ENCODE data around the gene TGFB2.

The TGFB2 gene

DNA sequence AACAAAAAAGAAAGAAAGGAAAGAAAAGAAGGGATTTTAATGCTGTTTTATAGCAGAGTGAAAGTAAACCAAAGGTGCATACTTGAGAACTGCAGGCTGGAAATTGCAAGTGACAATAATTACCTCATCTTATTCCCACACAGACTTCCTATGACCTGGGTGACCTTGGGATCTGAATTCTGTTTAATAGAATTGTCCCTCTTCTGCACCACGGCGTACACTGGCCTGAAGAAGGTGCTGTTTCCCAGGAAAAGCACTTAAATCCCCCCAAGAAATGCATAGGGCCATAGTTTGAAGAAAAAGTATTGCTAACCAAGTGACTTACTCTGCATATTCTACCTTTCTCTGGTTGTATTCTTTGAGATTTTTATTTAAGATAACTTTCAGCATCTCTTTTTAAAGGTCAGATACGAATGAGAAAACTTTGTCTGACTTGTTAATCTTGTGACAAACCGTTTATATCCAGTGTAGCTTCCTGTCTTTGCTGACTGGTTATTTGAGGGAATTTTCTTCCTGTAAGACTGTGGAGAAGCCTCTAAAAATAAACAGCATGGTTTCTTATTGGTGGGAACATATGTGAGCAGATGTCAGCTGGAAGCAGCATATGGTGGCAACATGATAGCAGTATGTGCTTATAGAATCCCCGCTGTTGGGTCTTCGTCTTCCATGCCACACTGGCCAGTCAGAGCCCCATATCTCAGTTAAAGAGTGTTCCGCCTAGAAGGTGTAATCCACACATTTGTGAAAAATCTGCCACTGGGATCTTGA, 16.3 kb downstream of the TGFB2 start:
- DNase-seq (ENCODE audit: low read depth in 2 of 2): no peak

DNA sequence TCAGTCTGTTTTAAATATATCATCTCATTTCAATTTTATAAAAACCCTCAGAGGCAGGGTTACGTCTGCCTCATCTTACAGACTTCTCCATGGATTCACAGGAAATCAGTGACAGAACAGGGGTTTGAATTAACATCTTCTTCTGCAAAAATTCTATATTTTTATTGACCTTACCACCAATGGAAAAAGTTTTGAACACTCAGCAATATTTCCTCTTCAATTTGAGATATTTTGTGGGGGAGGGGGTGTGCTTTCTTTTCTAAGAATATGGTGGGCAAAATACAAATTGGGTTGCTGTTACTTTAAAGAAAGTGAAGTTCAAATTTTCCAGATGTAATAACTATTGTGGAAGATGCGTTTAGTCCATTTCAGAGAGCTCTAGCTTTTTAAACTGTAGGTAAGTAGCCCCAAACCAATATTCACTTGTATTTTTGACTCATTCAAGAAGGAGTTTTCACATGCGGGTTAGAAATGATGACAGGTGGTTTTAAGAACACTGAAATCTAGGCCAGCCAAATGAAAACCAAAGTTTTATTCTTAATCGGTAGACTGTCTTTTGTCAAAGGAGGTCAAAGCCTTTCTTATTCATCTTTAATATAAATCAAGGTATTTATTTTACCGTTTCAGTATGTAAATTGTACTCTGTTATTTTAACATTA, 17.4 kb downstream of the TGFB2 start:
- DNase-seq (ENCODE audit: low read depth in 2 of 2): no peak

DNA sequence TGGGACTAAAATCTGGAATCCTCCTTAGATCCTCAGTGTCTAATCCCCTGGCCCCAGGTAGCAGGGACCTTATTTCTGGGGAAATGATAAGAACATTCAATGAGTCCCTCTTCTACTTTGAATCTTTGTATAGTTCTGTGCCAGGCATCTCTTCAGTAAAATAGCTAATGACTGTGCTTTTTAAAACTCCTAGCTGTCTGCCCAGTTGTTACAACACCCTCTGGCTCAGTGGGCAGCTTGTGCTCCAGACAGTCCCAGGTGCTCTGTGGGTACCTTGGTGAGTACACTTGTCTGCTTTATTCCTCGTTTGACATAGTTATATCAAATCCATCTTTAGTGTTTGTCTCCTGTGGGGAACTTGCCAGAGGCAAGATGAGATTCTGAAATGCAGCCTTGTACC, 18.0 kb downstream of the TGFB2 start:
- DNase-seq (ENCODE audit: low read depth in 2 of 2): no peak

DNA sequence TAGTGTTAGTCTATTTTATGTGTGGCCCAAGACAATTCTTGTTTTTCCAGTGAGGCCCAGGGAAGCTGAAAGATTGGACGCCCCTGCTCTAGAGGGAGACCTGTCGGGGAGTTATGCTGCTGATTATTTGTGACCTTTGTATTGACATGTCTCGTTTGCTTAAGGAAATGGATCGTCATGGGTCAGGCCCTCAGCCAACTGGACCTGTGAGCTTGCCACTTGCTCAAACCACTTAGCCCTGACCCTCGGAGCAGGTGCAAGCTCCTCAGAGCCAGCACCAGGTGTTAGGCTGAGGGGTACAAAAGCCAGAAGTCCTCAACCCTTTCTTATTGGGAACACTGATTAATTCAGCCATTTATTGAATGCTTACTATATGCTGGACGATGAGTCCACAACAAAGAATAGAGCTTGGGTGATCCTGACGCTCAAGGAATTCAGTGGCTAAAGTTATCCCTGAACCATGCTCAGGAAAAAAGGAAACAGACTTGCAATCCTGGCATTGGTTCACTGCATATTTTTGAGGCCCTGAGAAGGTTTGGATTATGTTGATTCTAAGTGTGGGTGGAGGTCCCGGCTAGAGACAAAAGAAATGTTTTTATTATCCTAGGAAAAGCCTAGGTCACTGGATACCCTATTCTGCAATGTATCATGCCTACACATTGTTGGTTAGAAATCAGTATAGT, 19.0 kb downstream of the TGFB2 start:
- DNase-seq (ENCODE audit: low read depth in 2 of 2): no peak

DNA sequence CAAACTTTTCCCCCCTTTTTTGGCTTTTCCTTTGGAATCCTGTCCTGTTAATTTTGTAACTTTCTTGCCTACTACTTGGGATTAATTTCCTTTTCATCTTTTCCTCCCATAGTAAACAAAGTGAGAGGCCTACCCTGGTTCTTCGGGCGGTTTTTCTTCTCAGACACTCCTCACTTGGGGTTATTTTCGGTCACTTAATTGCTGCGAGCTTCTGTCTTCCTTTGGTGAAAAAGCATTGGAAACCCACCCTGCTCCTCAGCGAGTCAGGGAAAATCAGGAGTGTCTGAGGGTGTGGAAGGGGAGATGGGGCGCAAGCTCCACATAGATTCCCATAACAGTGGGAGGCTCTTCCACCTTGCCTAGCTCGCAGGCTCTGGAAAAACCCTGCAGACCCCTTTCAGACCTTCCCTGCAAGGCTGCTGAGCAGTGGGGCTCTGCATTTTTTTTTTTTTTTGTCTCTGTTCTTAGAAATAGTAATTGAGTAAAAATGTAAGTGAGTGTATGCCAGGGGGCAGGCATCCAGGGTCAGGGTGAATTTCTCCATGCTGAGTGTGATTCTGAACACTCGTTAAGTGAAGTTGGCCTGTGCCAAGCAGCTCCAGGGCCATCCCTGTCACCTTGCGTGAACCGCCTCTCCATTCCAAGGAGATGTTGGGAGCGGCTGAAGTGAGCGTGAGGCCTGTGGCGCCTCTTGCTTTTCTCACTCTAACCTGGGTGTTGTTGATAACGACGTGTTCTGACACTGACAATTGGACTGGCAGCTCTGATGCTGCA, 20.3 kb downstream of the TGFB2 start:
- no peak for DNase-seq (ENCODE audit: low read depth in 2 of 2)

DNA sequence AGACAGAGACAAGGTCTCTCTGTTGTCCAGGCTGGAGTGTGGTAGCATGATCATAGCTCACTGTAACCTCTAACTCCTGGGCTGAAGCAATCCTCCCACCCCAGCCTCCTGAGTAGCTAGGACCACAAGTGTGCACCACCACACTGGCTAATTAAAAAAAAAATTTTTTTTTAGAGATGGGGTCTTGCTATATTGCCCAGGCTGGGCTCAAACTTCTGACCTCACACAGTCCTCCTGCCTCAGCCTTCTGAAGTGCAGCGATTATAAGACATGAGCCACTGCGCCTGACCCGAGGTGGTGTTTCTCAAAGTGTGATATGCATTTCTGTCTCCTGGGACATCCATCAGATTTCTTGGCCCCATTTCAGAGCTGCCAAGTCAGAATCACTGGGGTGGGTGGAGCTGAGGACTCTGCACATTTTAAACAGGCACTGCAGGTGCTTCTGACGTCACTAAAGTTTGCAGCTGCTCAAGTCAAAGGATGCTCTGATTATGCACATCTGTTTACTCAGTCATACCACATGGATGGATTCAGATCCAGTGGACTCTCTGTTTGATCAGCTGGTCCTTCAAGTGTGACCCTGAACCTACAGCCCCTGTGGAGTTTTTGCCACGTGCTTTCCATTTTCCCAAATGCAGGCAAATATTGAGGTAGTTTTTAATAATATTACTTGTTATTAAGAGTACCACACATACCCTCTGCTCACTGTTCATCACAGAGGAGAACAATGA, 21.4 kb downstream of the TGFB2 start:
- DNase-seq (ENCODE audit: low read depth in 2 of 2): no peak

DNA sequence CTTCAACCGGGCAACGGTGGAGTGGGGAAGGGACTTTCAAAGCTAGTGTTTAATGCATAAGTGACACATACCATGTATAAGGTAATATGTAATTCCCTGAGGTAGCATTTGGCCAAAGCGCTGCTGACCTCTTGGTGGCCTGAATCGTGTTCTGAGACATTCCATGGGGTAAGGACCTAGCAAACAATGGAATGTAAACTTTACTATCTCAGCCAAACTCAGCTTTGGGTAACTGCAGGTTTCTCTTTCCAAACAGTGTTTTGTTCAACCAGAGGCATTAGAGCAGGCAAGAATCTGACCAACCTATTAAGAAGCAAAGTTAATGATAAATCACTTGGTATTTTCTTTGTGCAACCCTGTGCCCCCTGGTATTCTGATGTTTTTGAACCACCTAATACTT, 22.0 kb downstream of the TGFB2 start:
- DNase-seq (ENCODE audit: low read depth in 2 of 2): no peak

DNA sequence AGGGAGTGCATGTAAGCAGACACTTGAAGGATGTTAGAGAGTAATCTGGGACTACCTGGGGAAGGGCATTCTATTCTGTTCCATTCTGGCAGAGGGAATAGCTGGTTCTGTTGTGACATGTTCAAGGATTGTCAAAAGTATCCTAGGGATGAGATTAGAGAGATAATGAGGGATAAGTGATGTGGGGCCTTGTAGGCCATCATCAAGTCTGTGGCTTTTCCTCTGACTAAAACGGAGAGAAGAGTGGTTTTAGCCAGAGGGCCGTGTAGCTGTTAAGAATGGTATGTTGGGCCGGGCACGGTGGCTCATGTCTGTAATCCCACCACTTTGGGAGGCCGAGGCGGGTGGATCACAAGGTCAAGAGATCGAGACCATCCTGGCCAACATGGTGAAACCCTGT, 23.6 kb downstream of the TGFB2 start:
- DNase-seq (ENCODE audit: low read depth in 2 of 2): no peak

DNA sequence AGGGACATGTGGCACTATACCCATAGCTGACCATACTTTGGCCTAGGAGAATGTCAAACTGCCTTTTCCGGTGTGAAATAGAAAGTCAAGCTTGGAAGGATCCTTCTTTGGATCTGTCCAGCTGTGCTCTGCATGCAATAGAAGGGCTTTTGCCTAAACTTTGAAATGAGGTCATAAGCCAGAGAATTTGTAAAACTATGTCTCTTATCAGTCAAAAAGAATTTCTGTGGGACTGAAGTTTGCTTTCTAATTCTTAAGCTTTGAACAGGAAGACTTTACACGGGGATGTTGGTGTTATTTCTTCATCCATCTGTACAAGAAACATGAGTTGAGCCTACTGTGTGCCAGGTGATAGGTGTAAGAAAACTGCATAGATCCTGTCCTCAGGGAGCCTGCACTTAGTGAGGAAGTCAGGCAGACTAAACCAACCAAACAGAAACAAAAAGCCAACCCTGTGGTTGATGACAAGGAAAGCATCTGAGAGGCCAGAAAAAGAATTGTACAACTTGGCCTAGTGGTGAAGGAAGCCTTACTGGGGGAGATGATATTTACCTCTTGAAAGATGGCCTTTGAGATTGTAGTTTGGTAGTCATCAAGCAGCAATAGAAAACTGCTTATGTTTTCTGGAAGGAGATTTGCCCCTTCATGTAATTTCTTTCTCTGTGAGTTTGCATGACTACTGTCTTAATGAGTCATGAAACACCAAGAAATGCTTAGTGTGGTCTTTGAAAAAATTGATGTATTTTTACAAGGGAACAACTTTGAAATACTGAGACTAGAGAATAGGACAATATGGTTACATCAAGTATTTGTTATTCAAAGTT, 24.8 kb downstream of the TGFB2 start:
- DNase-seq (ENCODE audit: low read depth in 2 of 2): no peak

DNA sequence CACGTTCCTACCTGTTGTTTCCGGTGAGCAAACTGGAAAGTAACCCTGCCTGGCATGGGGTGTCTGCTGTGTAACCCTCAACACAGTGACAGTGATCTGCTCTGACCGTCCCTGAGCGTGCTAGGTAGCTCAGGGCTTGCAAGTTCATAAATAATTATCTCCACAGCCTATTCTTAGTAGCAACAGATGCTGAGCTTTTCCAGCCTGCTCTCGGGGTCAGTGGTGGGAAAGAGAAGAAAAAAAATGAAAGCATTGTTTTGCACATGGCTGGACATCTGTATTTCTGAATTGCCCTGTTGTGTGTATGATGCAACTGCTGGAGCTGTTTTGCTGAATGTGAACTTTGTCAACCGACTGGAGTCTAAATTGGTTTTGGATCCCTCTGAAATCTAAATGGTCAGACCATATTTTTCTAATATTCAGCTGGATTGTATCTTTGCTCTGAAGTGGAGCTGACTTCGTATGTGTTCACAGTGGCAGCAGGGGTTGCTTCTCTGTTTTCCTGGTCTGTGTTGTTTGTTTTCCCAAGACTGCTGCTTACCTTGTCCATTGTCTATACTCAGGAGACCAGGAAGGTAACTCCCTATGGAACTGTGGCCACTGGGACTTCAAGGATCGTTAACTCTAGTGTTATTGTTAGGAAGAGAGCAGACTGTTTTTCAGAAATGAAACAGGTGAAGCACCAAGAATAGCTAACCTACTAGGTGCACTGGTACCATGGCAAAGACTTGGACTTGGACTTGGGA, 27.0 kb downstream of the TGFB2 start:
- DNase-seq (ENCODE audit: low read depth in 2 of 2): no peak

DNA sequence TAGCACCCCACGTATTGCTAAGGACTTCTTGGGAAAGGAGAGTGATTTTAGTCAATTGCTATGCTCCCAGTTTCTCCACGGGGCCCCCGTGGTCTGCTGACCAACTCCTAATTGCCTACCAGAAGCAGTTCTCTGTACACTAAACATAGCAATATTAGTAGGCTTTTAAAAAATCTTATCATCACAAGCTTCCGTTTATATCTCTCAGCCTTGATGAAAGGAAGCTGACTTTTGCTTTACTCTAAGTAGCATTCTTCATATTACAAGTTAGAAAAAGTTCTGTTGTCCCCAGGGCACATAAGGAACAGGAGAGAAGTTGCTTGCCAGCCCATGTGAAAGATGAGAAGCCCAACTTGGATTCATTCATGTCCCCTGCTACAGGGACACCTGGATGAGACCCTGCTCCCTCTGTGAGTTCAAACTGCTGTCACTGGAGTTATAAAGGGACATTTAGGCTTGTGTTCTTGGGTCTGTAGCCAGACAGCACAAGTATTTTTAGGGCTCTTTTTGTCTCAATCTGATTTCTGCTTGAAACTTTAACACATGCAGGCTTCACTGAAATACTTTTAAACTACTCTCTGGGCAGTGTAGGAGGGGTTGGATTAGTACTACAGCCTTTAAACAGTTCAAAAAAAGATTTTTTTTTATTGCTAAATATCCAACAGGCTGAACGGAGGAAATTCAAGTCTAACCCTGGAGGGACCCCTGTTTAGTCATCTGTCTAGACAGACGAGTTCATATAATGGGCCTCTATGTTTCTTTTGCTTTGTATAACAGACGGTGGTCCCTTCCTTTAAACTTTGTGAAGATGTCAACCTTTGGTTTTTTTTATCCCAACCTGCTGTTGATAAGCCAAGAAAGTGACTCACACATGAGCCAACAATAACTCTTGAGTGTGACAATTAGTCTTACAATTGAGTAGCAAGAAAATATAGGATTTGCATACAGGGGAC, 29.5 kb downstream of the TGFB2 start:
- no peak for DNase-seq (ENCODE audit: low read depth in 2 of 2)

DNA sequence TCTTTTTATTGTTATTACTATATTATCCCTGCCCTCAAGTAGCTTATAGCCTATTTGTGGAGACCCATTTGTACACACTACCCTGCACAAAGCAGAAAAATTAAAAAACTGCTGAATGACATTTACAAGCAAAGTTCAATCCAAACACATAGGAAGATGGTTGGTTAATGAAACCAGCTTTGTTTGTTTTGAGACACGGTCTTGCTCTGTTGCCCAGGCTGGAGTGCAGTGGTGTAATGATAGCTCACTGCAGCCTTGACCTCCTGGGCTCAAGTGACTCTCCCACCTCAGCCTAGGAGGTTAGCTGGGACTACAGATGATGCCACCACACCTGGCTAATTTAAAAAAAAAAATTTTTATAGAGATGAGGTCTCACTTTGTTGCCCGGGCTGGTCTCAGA, 31.6 kb downstream of the TGFB2 start:
- DNase-seq (ENCODE audit: low read depth in 2 of 2): no peak

DNA sequence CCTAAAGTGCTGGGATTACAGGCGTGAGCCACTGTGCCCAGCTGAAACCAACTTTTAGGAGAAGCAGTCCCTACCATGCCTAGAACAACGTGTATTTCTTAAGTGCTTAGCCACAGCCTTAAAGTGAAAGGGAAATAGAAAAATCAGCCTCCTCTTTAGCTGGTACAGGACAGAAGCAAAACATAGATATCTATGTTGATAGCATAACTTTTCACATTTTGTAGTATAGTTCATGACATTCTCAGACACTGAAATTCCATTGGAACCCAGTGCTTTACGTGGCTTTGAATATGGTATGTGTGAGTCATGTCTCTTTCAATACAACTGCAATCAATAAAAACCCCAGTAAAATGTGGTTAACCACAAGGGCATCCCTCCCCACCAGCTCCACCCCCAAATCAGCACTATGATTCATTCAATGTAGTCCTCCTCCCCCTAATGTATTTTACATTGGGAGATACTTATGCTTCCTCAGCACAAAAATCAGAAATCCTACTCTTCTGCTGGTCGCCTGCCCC, 32.1 kb downstream of the TGFB2 start:
- peak; percentile 40 to 59 for DNase-seq (ENCODE audit: low read depth in 2 of 2)

DNA sequence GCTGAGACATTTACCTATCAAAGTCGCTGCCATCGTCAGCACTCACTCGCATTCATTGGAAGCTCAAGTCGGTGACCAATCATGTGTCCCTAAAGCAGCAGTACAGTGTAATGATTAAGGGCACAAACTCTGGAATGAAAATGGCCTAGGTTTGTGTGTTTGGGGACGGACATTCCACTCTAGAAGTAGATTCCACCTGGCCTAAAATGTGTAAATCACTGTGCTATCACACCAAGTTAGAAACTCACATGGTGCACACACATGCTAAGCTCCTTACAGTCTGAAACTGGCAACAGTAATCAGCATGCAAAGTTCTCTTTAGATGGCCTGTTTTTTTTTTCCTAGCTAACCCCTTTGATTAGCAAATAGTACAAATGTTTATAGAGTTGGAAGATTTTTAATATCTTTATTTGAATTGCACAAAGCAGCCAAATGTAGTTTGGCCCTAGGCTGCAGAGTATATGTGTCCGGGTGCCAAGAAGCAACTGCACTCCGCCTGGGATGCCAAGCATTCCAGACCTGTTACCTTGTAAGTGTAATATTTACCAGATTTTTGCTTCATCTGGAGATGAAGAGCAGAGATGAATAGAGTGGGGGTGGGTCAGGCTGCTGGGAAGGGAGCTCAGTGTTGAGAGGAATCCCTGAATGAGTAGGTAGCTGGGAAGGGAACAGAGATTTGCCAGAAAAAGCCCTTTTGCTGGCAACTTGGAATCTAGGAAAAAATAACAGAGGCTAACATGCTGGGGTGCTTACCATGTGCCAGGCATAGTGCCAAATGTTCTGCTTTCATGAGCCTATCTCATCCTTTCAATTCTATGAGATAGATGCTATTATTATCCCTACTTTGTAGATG, 35.2 kb downstream of the TGFB2 start:
- DNase-seq (ENCODE audit: low read depth in 2 of 2): no peak

DNA sequence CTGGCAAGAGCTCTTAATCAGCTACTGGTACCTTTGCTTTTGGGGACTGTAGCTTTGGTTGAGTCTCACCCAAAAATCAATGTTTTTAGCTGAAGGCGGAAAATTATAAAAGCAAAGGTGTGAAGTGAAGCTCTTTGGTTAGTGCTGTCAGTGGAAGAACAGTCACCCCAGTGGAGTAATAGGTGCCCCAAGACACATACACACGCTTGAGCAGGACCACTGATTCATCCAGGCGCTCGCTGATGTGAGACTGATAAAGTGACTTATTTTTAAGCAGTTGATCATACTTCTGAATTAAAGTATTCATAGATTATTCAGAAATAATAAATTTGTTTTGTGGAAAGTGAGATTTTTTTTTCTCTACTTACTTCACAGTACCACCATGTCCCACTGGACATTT, 37.1 kb downstream of the TGFB2 start:
- no peak for DNase-seq (ENCODE audit: low read depth in 2 of 2)

DNA sequence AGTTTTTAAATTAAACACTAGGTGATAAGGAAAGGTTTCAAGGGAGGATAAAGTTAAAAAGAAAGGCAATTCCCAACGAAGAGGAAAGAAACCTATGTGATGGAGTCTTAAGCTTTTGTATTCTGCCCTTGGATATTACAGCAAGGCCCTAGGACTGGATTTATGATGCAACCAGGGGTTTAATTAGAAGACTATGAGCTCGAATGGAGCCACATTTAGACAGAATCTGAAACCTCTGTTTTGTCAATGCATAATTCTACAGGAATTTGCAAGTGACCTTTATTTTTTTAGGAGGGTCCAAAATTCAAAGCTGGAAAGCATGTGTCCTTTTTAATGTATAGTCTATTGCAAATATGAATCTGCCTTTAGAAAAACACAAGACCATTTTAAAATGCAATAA, 37.9 kb downstream of the TGFB2 start:
- DNase-seq (ENCODE audit: low read depth in 2 of 2): no peak

DNA sequence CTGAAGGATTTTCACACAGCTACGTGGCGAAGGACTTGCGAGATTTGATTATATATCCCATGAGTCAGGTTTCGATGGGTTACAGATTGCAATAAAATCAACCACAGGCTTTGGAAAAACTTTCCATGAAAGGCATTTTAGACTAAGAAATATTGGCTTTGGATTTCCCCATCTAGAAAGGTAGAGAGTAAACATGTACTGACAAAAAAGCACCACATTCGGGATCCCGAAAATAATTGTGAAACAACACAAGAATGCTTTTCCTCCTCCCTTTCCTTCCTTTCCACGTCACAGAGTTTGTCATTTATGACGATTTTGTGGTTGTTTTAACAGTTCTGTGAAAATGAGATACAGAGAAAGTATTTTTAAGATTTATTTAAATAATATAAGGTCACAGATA, 38.5 kb downstream of the TGFB2 start:
- DNase-seq (ENCODE audit: low read depth in 2 of 2): no peak

DNA sequence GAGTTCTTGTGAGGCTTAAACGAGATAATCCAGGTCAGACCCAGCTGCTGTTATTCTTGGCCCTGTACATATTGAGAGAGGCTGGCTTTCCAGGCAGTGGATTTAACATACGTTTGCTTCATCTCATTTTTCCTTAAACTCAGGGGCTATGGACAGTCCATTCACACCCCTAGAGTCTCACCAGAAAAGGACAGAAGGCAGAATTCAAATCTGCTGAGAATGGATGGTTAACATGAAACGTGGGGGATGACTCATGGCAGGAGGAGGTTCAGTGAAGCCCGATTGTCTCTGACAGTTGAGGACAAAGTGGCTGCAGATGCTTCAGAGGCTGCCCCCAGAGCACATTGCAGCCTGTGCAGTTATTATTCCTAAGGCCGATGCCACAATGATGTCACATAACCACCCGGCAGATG, 39.5 kb downstream of the TGFB2 start:
- DNase-seq (ENCODE audit: low read depth in 2 of 2): no peak

All from stimulated activated CD4-positive, alpha-beta T cell treated with anti-CD3 and anti-CD28 coated beads, Interleukin-12 subunit alpha, Interleukin-12 subunit beta, amount 100 ng/mL, for 24 hours (primary cell).